ENCODE measurements around the gene TBC1D5. TPM values are rescaled to one million over a fixed set of nuclear protein-coding genes. Genes with fewer than 3 reads are reported as not detected.
"Not testable (repeated sequence)": the region's sequence is repeated elsewhere in the genome, so short reads cannot be mapped to it uniquely, and the experiment has no call there.

TBC1D5 gene
- polyA plus RNA-seq, 2 of the 4 experiments (the other 2 are of a cell fraction) = 36.7 to 72.2 TPM

DNA sequence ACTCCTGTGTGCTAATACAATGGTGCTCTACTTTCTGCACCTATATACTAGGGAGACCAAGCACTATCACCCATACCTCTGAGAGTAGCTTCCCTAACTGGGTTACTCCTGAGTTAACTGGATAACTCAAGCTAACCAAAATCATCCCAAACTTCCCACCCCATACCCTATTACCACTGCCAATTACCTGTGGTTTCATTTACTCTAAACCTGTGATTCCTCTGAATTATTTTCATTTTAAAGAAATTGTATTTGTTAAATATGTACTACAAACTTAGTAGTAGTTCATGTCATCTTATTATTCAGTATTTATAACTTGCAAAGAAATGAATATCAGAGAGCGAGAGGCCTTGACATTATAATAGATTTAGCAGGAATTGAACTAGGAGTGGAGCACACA, 340.5 kb downstream of the TBC1D5 start:
- Histone ChIP-seq H3K9me3 (no peaks in the 10 kb centered on the region), H3K4me1 (no peaks in the 10 kb centered on the region), H3K4me2 (no peak overlapping the region), H3K27ac (no peak overlapping the region), H3K4me3 (no peak overlapping the region)
- ChIA-PET CTCF (interaction anchor here (1.0 kb wide), 1 partner anchor 149 kb away, joined by 3 read pairs; no protein-coding TSS in a partner anchor), POLR2A (no interaction called here)
- DNase-seq (ENCODE audit: low read depth in 1 of 2, low spot score in 1 of 2) = no peak
- ATAC-seq = no peak
- 0% methylated on average over 1 of the region's 1 CpG for WGBS (ENCODE audit: missing lambda C conversion rate)
- FAIRE-seq = no peak
- no peak for TF ChIP-seq ESRRA (IDR thresholded peaks at IDR 0.05; ENCODE audit: borderline replicate concordance, low read length)
- no peak for TF ChIP-seq CHD4 (IDR thresholded peaks at IDR 0.05; ENCODE audit: borderline replicate concordance)
- TF ChIP-seq HOXA7 (CRISPR knock-in tag; IDR thresholded peaks at IDR 0.05) = no peak

DNA sequence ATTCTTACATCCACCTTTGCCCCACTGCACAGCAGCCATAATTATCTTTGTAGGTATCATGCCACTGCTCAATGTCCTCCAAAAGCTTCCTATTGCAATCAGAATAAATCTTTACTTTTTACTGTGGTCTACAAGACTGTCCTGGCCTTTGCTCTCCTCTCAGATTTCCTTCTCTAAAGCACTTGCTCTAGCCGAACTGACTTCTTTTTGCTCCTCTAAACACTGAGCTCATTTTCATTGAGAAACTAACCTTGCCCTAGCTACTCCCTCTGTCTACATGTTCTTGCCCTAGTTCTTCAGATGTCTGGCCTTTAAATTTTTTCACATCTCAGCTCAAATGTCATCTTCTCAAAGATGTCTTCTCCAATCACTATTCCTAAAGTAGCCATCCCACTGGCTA, 342.8 kb downstream of the TBC1D5 start:
- POLR2A ChIA-PET = no interaction called here
- Histone ChIP-seq H3K4me3 (no peak overlapping the region), H3K9me3 (no peaks in the 10 kb centered on the region), H3K27ac (no peak overlapping the region), H3K4me2 (no peak overlapping the region), H3K4me1 (no peaks in the 10 kb centered on the region)
- no peak for DNase-seq (ENCODE audit: low read depth in 1 of 2, low spot score in 1 of 2)
- 80% methylated on average over 1 of the region's 1 CpG for WGBS (ENCODE audit: missing lambda C conversion rate)
- no peak for ATAC-seq
- CTCF ChIA-PET = interaction anchor here (1.4 to 2.2 kb wide), 2 partner anchors 14 to 142 kb away, joined by 4 to 9 read pairs; no protein-coding TSS in a partner anchor
- FAIRE-seq = no peak
- TF ChIP-seq MAFK (IDR thresholded peaks at IDR 0.05; ENCODE audit: partially characterized antibody) = no peak
- no peak for TF ChIP-seq MAZ (IDR thresholded peaks at IDR 0.05; ENCODE audit: borderline replicate concordance, low read depth, low read length)
- no peak for TF ChIP-seq PHF8 (IDR thresholded peaks at IDR 0.05; ENCODE audit: borderline replicate concordance, low read depth)
- TF ChIP-seq, protein P1, sequence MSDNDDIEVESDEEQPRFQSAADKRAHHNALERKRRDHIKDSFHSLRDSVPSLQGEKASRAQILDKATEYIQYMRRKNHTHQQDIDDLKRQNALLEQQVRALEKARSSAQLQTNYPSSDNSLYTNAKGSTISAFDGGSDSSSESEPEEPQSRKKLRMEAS (IDR thresholded peaks at IDR 0.05) = no peak
- TF ChIP-seq ZSCAN20 (CRISPR knock-in tag; IDR thresholded peaks at IDR 0.05) = no peak

DNA sequence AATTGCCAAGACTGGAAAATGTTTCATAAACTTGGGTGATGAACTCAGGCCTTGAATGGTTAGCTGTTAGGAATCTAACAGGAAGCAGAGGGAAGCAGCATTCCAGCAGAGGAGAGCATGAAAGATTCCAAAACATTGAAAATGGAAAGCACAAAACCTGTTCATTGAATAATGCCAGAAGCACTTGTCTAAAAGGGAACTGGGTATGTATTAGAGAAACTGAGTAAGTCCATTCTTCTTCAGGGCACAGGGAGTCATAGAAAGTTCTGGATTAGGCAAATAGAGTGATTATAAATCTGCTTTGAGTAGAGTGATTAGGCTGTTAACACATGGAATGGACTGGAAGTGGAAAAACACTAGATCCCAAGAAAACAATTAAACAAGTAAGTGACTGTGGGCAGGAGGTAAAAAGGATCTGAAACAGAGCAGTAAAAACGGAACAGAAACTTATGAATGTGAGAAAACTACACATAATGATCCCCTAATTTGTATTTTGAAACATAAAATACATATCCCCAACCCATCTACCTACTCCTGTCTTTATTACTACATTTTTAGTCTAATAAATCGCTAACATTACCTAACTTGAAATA, 343.4 kb downstream of the TBC1D5 start:
- WGBS (ENCODE audit: missing lambda C conversion rate) = 88% methylated on average over 2 of the region's 2 CpGs
- CTCF ChIA-PET = interaction anchor here (1.4 to 2.2 kb wide), 2 partner anchors 15 to 141 kb away, joined by 4 to 9 read pairs; no protein-coding TSS in a partner anchor
- POLR2A ChIA-PET = no interaction called here
- Histone ChIP-seq H3K4me1 (no peaks in the 10 kb centered on the region), H3K4me2 (no peak overlapping the region), H3K9me3 (no peaks in the 10 kb centered on the region), H3K4me3 (no peak overlapping the region), H3K27ac (no peak overlapping the region)
- DNase-seq (ENCODE audit: low read depth in 1 of 2, low spot score in 1 of 2) (no peak), FAIRE-seq (no peak), ATAC-seq (no peak)
- TF ChIP-seq TFCP2L1 (CRISPR knock-in tag; IDR thresholded peaks at IDR 0.05) (no peak), RAD21 (conservative IDR thresholded peaks at IDR 0.05 in 1 of 2, IDR thresholded peaks at IDR 0.05 in 1 of 2) (no peak)
- TF ChIP-seq, protein P2, sequence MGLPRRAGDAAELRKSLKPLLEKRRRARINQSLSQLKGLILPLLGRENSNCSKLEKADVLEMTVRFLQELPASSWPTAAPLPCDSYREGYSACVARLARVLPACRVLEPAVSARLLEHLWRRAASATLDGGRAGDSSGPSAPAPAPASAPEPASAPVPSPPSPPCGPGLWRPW (IDR thresholded peaks at IDR 0.05) = no peak
- TF ChIP-seq, protein P3, sequence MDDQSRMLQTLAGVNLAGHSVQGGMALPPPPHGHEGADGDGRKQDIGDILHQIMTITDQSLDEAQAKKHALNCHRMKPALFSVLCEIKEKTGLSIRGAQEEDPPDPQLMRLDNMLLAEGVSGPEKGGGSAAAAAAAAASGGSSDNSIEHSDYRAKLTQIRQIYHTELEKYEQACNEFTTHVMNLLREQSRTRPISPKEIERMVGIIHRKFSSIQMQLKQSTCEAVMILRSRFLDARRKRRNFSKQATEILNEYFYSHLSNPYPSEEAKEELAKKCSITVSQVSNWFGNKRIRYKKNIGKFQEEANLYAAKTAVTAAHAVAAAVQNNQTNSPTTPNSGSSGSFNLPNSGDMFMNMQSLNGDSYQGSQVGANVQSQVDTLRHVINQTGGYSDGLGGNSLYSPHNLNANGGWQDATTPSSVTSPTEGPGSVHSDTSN (IDR thresholded peaks at IDR 0.05) = no peak

DNA sequence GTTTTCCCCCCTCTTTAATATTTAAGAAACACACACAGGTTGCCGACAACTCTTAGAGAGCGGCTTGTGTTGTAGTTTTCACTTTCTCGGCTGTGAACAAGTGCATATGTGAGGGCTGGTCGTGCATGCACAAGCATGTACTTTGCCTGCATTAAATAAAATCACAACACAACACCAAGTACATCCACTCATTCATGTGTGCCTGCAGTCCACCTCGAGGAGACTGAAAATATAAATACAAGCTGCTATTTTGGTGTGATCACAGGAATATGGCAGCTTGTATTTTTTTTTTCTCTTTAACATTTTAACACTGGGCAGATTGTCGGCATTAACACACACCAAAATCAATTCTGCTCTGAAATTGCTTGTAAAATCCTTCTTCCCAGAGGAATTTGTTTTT, 346.4 kb downstream of the TBC1D5 start:
- WGBS (ENCODE audit: missing lambda C conversion rate) = 85% methylated on average over 6 of the region's 6 CpGs
- Histone ChIP-seq H3K4me3 (no peak overlapping the region), H3K27ac (no peak overlapping the region), H3K4me2 (no peak overlapping the region), H3K9me3 (0 out of 3 replicates have a peak, but pooled peaks cover 2% of the 10 kb centered on the region), H3K4me1 (no peaks in the 10 kb centered on the region)
- CTCF ChIA-PET = no interaction called here
- POLR2A ChIA-PET = no interaction called here
- FAIRE-seq = no peak
- TF ChIP-seq ZNF302 (CRISPR knock-in tag; IDR thresholded peaks at IDR 0.05) (no peak), JUN (IDR thresholded peaks at IDR 0.05) (no peak)
- ATAC-seq = no peak
- DNase-seq (ENCODE audit: low read depth in 1 of 2, low spot score in 1 of 2) = no peak

DNA sequence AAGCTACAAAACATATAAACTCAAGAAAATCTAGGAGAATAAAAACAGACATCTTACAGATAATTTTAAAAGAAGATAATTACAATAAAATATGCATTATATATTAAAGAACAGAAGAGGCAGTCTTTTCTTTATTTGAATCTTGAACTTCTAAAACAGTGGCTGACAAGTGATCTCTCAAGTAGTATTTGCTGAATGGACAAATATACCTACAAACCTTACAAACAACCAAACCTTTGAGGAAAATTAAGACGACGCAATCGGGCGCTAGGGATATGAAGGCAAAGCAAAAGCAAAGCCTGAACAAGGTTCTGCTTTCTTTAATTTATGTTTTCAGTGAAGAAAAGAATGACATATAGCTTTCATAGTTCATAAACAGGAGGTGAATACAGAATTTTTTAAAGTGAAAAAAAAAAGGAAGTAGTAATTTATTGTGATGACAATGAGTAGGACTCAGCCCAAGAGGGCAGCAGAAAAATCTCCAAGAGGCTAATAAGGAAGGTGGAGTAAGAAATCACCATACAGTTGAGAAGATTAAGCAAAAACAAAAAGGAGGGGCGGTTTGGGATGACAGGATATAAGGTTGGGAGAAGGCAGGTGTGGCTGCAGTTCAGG, 347.8 kb downstream of the TBC1D5 start:
- FAIRE-seq (no peak), DNase-seq (ENCODE audit: low read depth in 1 of 2, low spot score in 1 of 2) (no peak), ATAC-seq (no peak)
- Histone ChIP-seq H3K27ac (no peak overlapping the region), H3K4me3 (no peak overlapping the region), H3K4me1 (no peaks in the 10 kb centered on the region), H3K4me2 (no peak overlapping the region), H3K9me3 (0 out of 3 replicates have a peak, but pooled peaks cover 2% of the 10 kb centered on the region)
- ChIA-PET CTCF (no interaction called here), POLR2A (no interaction called here)
- WGBS (ENCODE audit: missing lambda C conversion rate) = 87% methylated on average over 5 of the region's 5 CpGs
- no peak for TF ChIP-seq FOSL2 (IDR thresholded peaks at IDR 0.05)
- TF ChIP-seq FOSL2 (CRISPR knock-in tag; IDR thresholded peaks at IDR 0.05) = no peak
- peak; percentile 57 for TF ChIP-seq MAFK (IDR thresholded peaks at IDR 0.05; ENCODE audit: partially characterized antibody)
- TF ChIP-seq, protein P4, sequence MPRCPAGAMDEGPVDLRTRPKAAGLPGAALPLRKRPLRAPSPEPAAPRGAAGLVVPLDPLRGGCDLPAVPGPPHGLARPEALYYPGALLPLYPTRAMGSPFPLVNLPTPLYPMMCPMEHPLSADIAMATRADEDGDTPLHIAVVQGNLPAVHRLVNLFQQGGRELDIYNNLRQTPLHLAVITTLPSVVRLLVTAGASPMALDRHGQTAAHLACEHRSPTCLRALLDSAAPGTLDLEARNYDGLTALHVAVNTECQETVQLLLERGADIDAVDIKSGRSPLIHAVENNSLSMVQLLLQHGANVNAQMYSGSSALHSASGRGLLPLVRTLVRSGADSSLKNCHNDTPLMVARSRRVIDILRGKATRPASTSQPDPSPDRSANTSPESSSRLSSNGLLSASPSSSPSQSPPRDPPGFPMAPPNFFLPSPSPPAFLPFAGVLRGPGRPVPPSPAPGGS (IDR thresholded peaks at IDR 0.05) = no peak
- TF ChIP-seq, protein P1 (IDR thresholded peaks at IDR 0.05) = no peak

DNA sequence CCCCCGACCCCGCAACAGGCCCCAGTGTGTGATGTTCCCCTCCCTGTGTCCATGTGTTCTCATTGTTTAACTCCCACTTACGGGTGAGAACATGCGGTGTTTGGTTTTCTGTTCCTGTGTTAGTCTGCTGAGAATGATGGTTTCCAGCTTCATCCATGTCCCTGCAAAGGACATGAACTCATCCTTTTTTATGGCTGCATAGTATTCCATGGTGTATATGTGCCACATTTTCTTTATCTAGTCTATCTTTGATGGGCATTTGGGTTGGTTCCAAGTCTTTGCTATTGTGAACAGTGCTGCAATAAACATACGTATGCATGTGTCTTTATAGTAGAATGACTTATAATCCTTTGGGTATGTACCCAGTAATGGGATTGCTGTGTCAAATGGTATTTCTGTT, 349.9 kb downstream of the TBC1D5 start:
- WGBS (ENCODE audit: missing lambda C conversion rate) = 93% methylated on average over 5 of the region's 5 CpGs
- H3K4me1 ChIP-seq; CTCF ChIA-PET; POLR2A ChIA-PET; ATAC-seq; H3K27ac ChIP-seq; H3K9me3 ChIP-seq; H3K4me3 ChIP-seq; H3K4me2 ChIP-seq; DNase-seq (ENCODE audit: low read depth in 1 of 2, low spot score in 1 of 2); FAIRE-seq: not testable (repeated sequence)

Data from A549 (cell line).